ENCODE results near the gene LHFPL3. TPM values are rescaled to one million over a fixed set of nuclear protein-coding genes. Genes with fewer than 3 reads are reported as not detected.

LHFPL3 gene
- polyA plus RNA-seq, 2 of the 4 experiments (the other 2 are of a cell fraction): not detected

- Histone ChIP-seq H3K4me1 (no peaks in the 10 kb centered on the region), H3K4me2 (no peak overlapping the region), H3K9me3 (no peaks in the 10 kb centered on the region), H3K27ac (no peak overlapping the region), H3K4me3 (no peak overlapping the region)
- POLR2A ChIA-PET: no interaction called here
- CTCF ChIA-PET: no interaction called here
- 7% methylated on average over 4 of the region's 5 CpGs for WGBS (ENCODE audit: missing lambda C conversion rate)
- FAIRE-seq (no peak), DNase-seq (ENCODE audit: low read depth in 1 of 2, low spot score in 1 of 2) (no peak), ATAC-seq (no peak)
- TF ChIP-seq ZSCAN20 (CRISPR knock-in tag; IDR thresholded peaks at IDR 0.05) (no peak), ESRRA (IDR thresholded peaks at IDR 0.05; ENCODE audit: borderline replicate concordance, low read length) (no peak), JUN (IDR thresholded peaks at IDR 0.05) (no peak), TP53 (CRISPR knock-in tag; IDR thresholded peaks at IDR 0.05) (no peak), CHD4 (IDR thresholded peaks at IDR 0.05; ENCODE audit: borderline replicate concordance) (no peak)
Observed at GRCh38 chr7:104603957-104604356, 275.6 kb downstream of the LHFPL3 start.

DNA sequence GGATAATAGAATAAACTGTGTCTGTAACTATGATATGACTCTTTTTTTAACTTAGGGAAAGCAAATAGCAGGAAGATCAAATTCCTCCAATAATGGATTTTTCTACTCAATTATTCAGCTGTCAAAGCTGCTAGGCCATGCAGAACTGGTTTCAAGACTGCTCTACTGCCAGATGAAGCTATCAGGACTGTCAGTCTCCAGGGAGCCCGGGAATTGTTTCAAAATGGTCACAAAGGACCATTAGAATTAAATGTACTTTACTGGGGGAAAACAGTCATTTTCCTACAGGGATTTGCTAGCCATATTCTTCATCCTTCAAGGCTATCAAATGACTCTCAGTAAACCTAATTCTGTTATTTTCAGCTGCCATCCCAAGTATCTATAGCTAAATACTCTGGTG is 276.3 kb downstream of the LHFPL3 start:
- Histone ChIP-seq H3K4me3 (no peak overlapping the region), H3K9me3 (no peaks in the 10 kb centered on the region), H3K4me2 (no peak overlapping the region), H3K4me1 (no peaks in the 10 kb centered on the region), H3K27ac (no peak overlapping the region)
- FAIRE-seq (no peak), DNase-seq (ENCODE audit: low read depth in 1 of 2, low spot score in 1 of 2) (no peak), ATAC-seq (no peak)
- ChIA-PET POLR2A (no interaction called here), CTCF (no interaction called here)
- TF ChIP-seq, protein P1, sequence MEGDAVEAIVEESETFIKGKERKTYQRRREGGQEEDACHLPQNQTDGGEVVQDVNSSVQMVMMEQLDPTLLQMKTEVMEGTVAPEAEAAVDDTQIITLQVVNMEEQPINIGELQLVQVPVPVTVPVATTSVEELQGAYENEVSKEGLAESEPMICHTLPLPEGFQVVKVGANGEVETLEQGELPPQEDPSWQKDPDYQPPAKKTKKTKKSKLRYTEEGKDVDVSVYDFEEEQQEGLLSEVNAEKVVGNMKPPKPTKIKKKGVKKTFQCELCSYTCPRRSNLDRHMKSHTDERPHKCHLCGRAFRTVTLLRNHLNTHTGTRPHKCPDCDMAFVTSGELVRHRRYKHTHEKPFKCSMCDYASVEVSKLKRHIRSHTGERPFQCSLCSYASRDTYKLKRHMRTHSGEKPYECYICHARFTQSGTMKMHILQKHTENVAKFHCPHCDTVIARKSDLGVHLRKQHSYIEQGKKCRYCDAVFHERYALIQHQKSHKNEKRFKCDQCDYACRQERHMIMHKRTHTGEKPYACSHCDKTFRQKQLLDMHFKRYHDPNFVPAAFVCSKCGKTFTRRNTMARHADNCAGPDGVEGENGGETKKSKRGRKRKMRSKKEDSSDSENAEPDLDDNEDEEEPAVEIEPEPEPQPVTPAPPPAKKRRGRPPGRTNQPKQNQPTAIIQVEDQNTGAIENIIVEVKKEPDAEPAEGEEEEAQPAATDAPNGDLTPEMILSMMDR (IDR thresholded peaks at IDR 0.05): no peak
- no peak for TF ChIP-seq HOXB5 (CRISPR knock-in tag; IDR thresholded peaks at IDR 0.05)
- no peak for TF ChIP-seq POLR2AphosphoS2 (conservative IDR thresholded peaks at IDR 0.05; ENCODE audit: low read length)
- TF ChIP-seq HEYL (CRISPR knock-in tag; IDR thresholded peaks at IDR 0.05): no peak
- TF ChIP-seq, protein P2, sequence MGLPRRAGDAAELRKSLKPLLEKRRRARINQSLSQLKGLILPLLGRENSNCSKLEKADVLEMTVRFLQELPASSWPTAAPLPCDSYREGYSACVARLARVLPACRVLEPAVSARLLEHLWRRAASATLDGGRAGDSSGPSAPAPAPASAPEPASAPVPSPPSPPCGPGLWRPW (IDR thresholded peaks at IDR 0.05): no peak
- TF ChIP-seq NFE2L2 (conservative IDR thresholded peaks at IDR 0.05; ENCODE audit: low read length): no peak
- TF ChIP-seq SREBF2 (IDR thresholded peaks at IDR 0.05): no peak
- no peak for TF ChIP-seq ESRRA (IDR thresholded peaks at IDR 0.05; ENCODE audit: borderline replicate concordance, low read length)
- TF ChIP-seq FOXS1 (CRISPR knock-in tag; IDR thresholded peaks at IDR 0.05): no peak
- no peak for TF ChIP-seq NPAS2 (CRISPR knock-in tag; IDR thresholded peaks at IDR 0.05; ENCODE audit: borderline replicate concordance)
- no peak for TF ChIP-seq KDM1A (IDR thresholded peaks at IDR 0.05; ENCODE audit: low read depth)
- no peak for TF ChIP-seq TFCP2L1 (CRISPR knock-in tag; IDR thresholded peaks at IDR 0.05)
- TF ChIP-seq ZC3H11A (IDR thresholded peaks at IDR 0.05): no peak
- no peak for TF ChIP-seq HDAC2 (IDR thresholded peaks at IDR 0.05)
- no peak for TF ChIP-seq RFX5 (IDR thresholded peaks at IDR 0.05)
- TF ChIP-seq ATOH8 (CRISPR knock-in tag; IDR thresholded peaks at IDR 0.05; ENCODE audit: low read depth): no peak
- TF ChIP-seq KDM5A (IDR thresholded peaks at IDR 0.05): no peak
- 0% methylated on average over 1 of the region's 1 CpG for WGBS (ENCODE audit: missing lambda C conversion rate)

DNA sequence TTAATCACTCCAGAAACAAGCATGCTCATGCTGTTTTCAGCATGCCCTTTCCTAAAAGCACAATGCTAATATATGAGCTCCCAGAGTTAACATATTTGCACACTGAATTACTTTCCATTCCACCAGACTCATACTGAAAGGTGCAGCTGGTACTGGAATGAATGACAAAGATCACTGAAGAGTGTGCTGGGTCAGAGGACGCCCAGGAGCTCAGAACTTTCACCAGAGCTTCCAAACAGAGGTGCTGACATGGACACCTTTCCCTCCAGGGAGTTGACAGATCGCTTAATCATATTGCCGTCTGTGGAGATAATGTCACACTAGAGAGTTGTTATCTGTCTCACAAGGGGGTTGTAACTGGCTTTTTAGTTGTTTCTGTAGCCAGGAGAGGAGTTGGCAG is 292.9 kb downstream of the LHFPL3 start:
- no peak for FAIRE-seq
- no peak overlapping the region for H3K4me3 ChIP-seq
- H3K4me1 ChIP-seq: no peaks in the 10 kb centered on the region
- ChIA-PET CTCF (no interaction called here), POLR2A (no interaction called here)
- H3K9me3 ChIP-seq: no peaks in the 10 kb centered on the region
- no peak for DNase-seq (ENCODE audit: low read depth in 1 of 2, low spot score in 1 of 2)
- ATAC-seq: no peak
- no peak overlapping the region for H3K27ac ChIP-seq
- TF ChIP-seq HDAC2 (IDR thresholded peaks at IDR 0.05) (no peak), HEYL (CRISPR knock-in tag; IDR thresholded peaks at IDR 0.05) (no peak), EP300 (IDR thresholded peaks at IDR 0.05) (no peak), KDM1A (IDR thresholded peaks at IDR 0.05; ENCODE audit: low read depth) (no peak), NR3C1 (IDR thresholded peaks at IDR 0.05) (no peak), MAZ (IDR thresholded peaks at IDR 0.05; ENCODE audit: borderline replicate concordance, low read depth, low read length) (no peak), ZFP36 (IDR thresholded peaks at IDR 0.05; ENCODE audit: borderline replicate concordance, partially characterized antibody) (no peak), HOXA7 (CRISPR knock-in tag; IDR thresholded peaks at IDR 0.05) (no peak), POLR2A (IDR thresholded peaks at IDR 0.05; ENCODE audit: low read length) (no peak), EHF (CRISPR knock-in tag; IDR thresholded peaks at IDR 0.05) (no peak), RCOR1 (IDR thresholded peaks at IDR 0.05; ENCODE audit: low read depth, low read length) (no peak), CBX8 (IDR thresholded peaks at IDR 0.05) (no peak), ZNF302 (CRISPR knock-in tag; IDR thresholded peaks at IDR 0.05) (no peak), JUN (IDR thresholded peaks at IDR 0.05) (no peak), EHMT2 (IDR thresholded peaks at IDR 0.05; ENCODE audit: low read depth) (no peak), MYC (IDR thresholded peaks at IDR 0.05; ENCODE audit: borderline replicate concordance, low read length) (no peak)
- TF ChIP-seq, protein P3, sequence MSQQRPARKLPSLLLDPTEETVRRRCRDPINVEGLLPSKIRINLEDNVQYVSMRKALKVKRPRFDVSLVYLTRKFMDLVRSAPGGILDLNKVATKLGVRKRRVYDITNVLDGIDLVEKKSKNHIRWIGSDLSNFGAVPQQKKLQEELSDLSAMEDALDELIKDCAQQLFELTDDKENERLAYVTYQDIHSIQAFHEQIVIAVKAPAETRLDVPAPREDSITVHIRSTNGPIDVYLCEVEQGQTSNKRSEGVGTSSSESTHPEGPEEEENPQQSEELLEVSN (IDR thresholded peaks at IDR 0.05; ENCODE audit: borderline replicate concordance, low read depth): no peak
- 6% methylated on average over 3 of the region's 3 CpGs for WGBS (ENCODE audit: missing lambda C conversion rate)
- H3K4me2 ChIP-seq: no peak overlapping the region
